Heart left ventricle (tissue), 11 donors: ENCODE measurements around the gene CETN2. TPM values are rescaled to one million over a fixed set of nuclear protein-coding genes. Genes with fewer than 3 reads are reported as not detected.

ENCODE experiments used
- polyA plus RNA-seq, 2 donors: library from polyadenylated mRNA; stranded (reverse); fragments of 200-250 nt; gene quantifications; one replicate each; pipeline ENCODE4 v1.2.3, GENCODE V29; 2013
- total RNA-seq, 9 donors: library from RNA; depleted of rRNA in 2 of 9; stranded (reverse); fragments of >200 nt in 2 of 9; fragmentation: NEBNext Ultra II Directional in 3 of 9; extraction: Animal tissue kit (Norgen Biotek cat#: 25700) in 3 of 9; gene quantifications; one replicate each; pipeline versions ENCODE4 v1.1.0 to v1.2.4, GENCODE V29; 2016 to 2023
- donor health status: ischemic (EF 13 %, LVEDD 7.1; RV severe dilation, severe dysfunction).
- donor health status: healthy with polysubstance abuse.
- donor health status: DM: no; HTN: yes; CAD: no.
- donor health status: DM: no; HTN: no; CAD: no.
- donor health status: ischemic (EF 25% LVEDD 5.7; RV mildly dilated, moderate dysfunction).
- donor health status: healthy.
- donor health status: DM: yes; HTN: yes; CAD: no.
- donor health status: PGD.
- donor health status: nonischemic (EF 23%, LVEDD 6.1; RV moderate dilation, normal function).

CETN2 gene
- total and polyA plus RNA-seq, 11 donors: 18.8 to 37.0 (median 25.8) TPM

Other genes starting within 250 kb of the CETN2 start
- gene GABRQ, start 192.9 kb downstream of the CETN2 start, total RNA-seq: under 1 TPM in 2 of 9 donors, not detected in 7; 0.02 to 0.04 TPM
- not detected for gene GABRQ, start 192.9 kb downstream of the CETN2 start, polyA plus RNA-seq
- not detected for gene MAGEA3, start 132.0 kb downstream of the CETN2 start, total RNA-seq
- gene MAGEA3, start 132.0 kb downstream of the CETN2 start, polyA plus RNA-seq: not detected
- gene CSAG2, start 121.5 kb downstream of the CETN2 start, total RNA-seq: not detected
- gene CSAG2, start 121.5 kb downstream of the CETN2 start, polyA plus RNA-seq: not detected
- gene MAGEA2B, start 116.1 kb downstream of the CETN2 start, total RNA-seq: not detected
- not detected for gene MAGEA2B, start 116.1 kb downstream of the CETN2 start, polyA plus RNA-seq
- gene CSAG1, start 97.0 kb downstream of the CETN2 start, total RNA-seq: not detected
- gene CSAG1, start 97.0 kb downstream of the CETN2 start, polyA plus RNA-seq: not detected
- gene MAGEA12, start 97.0 kb downstream of the CETN2 start, total RNA-seq: not detected
- not detected for gene MAGEA12, start 97.0 kb downstream of the CETN2 start, polyA plus RNA-seq
- not detected for gene MAGEA2, start 76.9 kb downstream of the CETN2 start, total RNA-seq
- not detected for gene MAGEA2, start 76.9 kb downstream of the CETN2 start, polyA plus RNA-seq
- not detected for gene CSAG3, start 71.5 kb downstream of the CETN2 start, total RNA-seq
- not detected for gene CSAG3, start 71.5 kb downstream of the CETN2 start, polyA plus RNA-seq
- gene MAGEA6, start 61.1 kb downstream of the CETN2 start, total RNA-seq: not detected
- not detected for gene MAGEA6, start 61.1 kb downstream of the CETN2 start, polyA plus RNA-seq
- 10 to 100 TPM; 11.5 to 27.0 (median 18.0) TPM for gene NSDHL, start 306 bp upstream of the CETN2 start, total RNA-seq
- gene NSDHL, start 306 bp upstream of the CETN2 start, polyA plus RNA-seq: 10 to 100 TPM; 10.8 to 44.6 TPM
- 1 to 10 TPM in 7 of 9 donors, under 1 TPM in 2; 0.67 to 7.4 (median 1.9) TPM for gene ZNF185, start 67.3 kb upstream of the CETN2 start, total RNA-seq
- under 1 TPM; 0.42 to 0.78 TPM for gene ZNF185, start 67.3 kb upstream of the CETN2 start, polyA plus RNA-seq
- gene PNMA5, start 163.4 kb upstream of the CETN2 start, total RNA-seq: not detected
- not detected for gene PNMA5, start 163.4 kb upstream of the CETN2 start, polyA plus RNA-seq
- 1 to 10 TPM in 5 of 9 donors, under 1 TPM in 4; 0.16 to 3.3 (median 1.3) TPM for gene PNMA3, start 225.7 kb upstream of the CETN2 start, total RNA-seq
- 1 to 10 TPM in 1 of 2 donors, under 1 TPM in 1; 0.08 to 3.2 TPM for gene PNMA3, start 225.7 kb upstream of the CETN2 start, polyA plus RNA-seq
- gene PNMA6A, start 241.7 kb upstream of the CETN2 start, total RNA-seq: 1 to 10 TPM in 8 of 9 donors, under 1 TPM in 1; 0.74 to 3.1 (median 1.7) TPM
- 1 to 10 TPM in 1 of 2 donors, under 1 TPM in 1; 0.71 to 3.4 TPM for gene PNMA6A, start 241.7 kb upstream of the CETN2 start, polyA plus RNA-seq